Central memory CD4-positive, alpha-beta T cell (primary cell): ENCODE data around the gene PRAMEF7.
"Not testable (repeated sequence)": the region's sequence is repeated elsewhere in the genome, so short reads cannot be mapped to it uniquely, and the experiment has no call there.

Source experiments
- DNase-seq: peaks from one replicate; pipeline ENCODE4 v3.0.0; 2022
- total RNA-seq, 3 experiments: gene quantifications; one replicate each; lab custom pipeline; 2026; lab: John Stamatoyannopoulos, UW

Gene PRAMEF7
- total RNA-seq: 0 reads per million in 3 experiments

DNA sequence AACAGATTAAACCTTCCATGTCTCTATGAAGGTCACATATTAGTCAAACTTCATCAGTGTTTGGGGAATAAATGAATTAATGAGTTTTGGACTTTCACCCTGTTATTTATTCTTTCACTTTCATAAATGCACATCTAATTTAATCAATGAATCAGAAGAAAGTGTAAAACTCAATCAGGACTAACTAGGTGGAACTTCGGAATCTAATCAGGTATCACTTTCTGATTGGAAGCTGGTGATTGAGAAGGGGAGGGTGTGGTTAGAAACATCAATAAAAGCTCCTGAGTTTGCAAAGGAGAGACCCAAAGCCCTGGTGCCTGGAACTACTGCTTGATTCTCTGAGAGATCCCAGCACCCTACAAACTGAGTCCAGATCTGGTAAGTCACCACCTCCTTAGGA, at the start of gene PRAMEF7:
TSS of gene PRAMEF7 (plus strand) at position 301 of the 400 bp plus-strand sequence. CDS start 1,083 bp downstream, outside the sequence.
- DNase-seq: not testable (repeated sequence)

DNA sequence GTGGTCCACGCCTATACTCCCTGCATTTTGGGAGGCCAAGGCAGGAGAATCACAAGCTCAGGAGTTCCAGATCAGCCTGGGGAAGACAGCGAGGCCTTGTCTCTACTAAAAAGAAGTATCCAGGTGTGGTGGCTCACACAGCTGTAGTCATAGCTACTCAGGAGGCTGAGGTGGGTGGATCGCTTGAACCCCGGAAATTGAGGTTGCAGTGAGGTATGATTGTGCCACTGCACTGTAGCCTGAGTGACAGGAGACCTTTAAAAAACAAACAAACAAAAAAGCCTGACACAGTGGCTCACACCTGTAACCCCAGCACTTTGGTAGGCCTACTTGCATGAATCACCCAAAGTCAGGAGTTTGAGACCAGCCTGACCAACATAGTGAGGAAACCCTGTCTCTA, 38.0 kb upstream of the PRAMEF7 start:
- DNase-seq: not testable (repeated sequence)

DNA sequence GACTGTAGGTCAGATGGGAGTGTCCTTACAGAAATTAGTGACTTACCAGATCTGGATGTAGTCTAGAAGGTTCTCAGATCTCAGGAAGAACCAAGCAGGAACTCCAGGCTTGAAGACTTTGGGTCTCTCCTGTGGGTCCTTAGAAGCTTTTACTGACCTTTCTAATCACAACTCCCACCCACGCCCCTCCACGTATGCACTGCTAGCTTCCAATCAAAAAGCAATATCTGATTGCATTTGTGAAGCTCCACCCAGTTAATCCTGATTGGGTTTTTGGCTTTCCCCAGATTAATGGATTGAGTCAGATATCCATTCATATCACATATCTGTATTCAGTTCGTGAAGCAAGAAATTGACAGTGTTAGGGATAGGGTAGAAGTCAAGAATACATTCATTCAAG, 30.3 kb upstream of the PRAMEF7 start, which contains the start of gene PRAMEF4:
TSS of gene PRAMEF4 (minus strand) at position 101 of the 400 bp plus-strand sequence. CDS start 2,807 bp downstream, outside the sequence.
- DNase-seq: not testable (repeated sequence)

DNA sequence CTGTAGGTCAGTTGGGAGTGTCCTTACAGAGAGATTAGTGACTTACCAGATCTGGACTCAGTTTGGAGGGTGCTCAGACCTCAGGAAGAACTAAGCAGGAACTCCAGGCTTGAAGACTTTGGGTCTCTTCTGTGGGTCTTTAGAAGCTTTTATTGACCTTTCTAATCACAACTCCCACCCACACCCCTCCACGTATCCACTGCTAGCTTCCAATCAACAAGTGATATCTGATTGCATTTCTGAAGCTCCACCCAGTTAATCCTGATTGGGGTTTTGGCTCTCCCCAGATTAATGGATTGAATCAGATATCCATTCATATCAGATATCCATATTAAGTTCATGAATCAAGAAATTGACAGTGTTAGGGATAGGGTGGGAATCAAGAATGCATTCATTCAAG, 18.2 kb upstream of the PRAMEF7 start, which contains the start of gene PRAMEF10:
TSS of gene PRAMEF10 (minus strand) at position 101 of the 400 bp plus-strand sequence. CDS start 2,423 bp downstream, outside the sequence.
- DNase-seq: not testable (repeated sequence)

DNA sequence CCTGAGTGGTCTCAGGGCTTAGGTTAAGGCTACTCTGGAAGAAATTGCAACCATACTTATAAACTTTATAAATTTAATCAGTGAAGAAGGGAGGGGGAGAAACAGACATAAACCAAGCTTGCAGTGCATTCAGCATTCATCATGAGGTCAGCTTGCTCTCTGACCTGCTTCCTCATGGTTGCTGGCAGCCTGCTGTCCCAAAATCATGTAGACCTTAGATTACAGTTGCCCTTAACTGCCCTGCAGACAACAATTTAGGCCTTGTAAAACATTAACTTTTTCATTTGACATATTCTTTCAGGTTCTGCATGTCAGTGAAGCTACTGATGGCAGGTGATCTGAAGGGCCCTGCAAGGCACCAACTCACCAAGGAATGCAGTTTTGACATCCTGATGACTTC, 17.2 kb upstream of the PRAMEF7 start:
- DNase-seq: not testable (repeated sequence)

DNA sequence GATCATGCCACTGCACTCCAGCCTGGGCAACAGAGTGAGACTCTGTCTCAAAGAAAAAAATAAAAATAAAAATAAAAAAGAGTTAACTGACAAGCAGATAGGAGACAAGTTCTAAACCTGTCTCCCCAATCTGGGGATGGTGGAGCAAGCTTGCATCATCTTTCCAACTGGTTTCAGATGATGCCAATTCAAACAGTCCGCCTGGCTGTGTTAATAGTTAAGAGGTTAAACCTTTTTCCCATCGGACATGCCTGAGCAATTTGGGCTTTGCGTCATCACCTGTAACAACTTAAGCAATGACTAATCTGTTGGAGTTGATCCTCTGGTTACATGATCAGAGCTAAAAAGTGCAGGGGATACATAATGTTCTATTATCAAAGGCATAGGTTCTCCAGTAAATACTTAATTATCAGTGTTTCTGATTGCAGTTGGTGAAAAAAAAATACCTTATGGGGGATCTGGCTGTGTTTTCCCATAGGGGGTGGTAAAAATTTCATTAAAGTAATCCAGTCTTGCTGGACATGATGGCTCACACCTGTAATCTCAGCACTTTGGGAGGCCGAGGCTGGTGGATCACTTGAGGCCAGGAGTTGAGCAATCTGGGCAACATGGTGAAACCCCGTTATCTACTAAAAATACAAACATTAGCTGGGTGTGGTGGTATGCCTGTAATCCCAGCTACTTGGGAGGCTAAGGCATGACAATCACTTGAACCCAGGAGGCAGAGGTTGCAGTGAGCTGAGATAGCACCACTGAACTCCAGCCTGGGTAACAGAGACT, 12.4 kb upstream of the PRAMEF7 start:
- not testable (repeated sequence) for DNase-seq

DNA sequence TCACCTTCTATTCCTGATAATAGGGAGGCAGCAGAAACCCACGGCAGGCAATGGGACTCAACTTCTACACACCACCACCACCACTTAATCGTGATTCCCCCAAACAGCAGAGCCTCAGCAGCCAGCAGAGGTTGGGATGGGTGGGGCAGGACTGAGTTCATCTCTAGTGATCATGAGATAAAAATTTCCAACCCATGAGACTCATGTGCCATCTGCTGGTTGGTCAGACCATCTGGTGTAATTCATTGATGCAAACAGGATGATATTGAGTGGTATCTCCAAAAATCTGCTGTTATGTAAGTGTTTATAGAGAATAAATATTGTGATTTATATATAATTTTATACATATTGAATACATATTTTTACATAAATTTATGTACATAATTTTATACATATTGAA, 5.3 kb downstream of the PRAMEF7 start:
- DNase-seq: not testable (repeated sequence)

DNA sequence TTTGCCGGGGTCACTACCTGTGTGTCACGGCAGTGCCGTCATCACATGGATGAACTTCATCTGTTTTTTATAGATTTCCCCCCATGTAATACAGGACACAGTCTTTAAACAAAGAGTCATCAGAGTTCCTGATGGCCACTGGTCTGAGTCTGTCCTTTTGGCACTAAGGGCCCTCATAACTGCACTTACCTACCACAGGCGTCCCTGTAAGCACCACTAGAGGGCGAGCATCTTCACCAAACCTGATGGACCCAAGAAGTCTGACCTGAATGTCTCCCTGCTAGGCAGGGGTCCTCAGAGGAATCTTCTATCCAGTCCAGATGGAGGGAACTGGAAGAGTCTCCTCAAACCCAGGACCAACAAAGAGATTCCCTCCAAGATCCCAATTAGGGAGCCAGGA, 8.0 kb downstream of the PRAMEF7 start:
- DNase-seq: not testable (repeated sequence)

DNA sequence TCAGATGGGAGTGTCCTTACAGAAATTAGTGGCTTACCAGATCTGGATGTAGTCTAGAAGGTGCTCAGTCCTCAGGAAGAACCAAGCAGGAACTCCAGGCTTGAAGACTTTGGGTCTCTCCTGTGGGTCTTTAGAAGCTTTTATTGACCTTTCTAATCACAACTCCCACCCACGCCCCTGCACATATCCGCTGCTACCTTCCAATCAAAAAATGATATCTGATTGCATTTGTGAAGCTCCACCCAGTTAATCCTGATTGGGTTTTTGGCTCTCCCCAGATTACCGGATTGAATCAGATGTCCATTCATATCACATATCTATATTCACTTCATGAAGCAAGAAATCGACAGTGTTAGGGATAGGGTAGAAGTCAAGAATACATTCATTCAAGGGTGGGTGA, 31.1 kb downstream of the PRAMEF7 start, which contains the start of gene PRAMEF6:
TSS of gene PRAMEF6 (minus strand) at position 101 of the 400 bp plus-strand sequence. CDS start 5,062 bp downstream, outside the sequence.
- DNase-seq: not testable (repeated sequence)
